Naive thymus-derived CD8-positive, alpha-beta T cell (primary cell): Measurements from ENCODE around the gene CLEC17A. TPM values are rescaled to one million over a fixed set of nuclear protein-coding genes. Genes with fewer than 3 reads are reported as not detected.
"Not testable (repeated sequence)": the region's sequence is repeated elsewhere in the genome, so short reads cannot be mapped to it uniquely, and the experiment has no call there.

Experiments used
- ATAC-seq, 2 donors: fragments of 150-1000 bp; cut with Tn5 transposase in 1 of 2; sonication (Bioruptor Pico), chemical (Tn5 transposase) in 1 of 2; 1 replicate in 1 of 2; 2 replicates in 1 of 2; pipeline ENCODE4 v1.10.0; 2021; ENCODE audit warnings: mild to moderate bottlenecking in 2 of 2, moderate library complexity in 2 of 2
- POLR2A ChIA-PET: fragments of 350-600 bp; sonication (Branson Sonifier 250); formaldehyde crosslinking; loops from one replicate; lab custom pipeline; 2021; ENCODE audit warnings: antibody characterized with exemption; lab: Charles Lee
- DNase-seq, 10 donors: peaks; one replicate each; pipeline versions ENCODE4 v3.0.0 to v3.0.0-alpha.2; 2020 to 2022
- H3K27ac Mint-ChIP-seq, 10 donors: one replicate each; pipeline ENCODE4 v1.8.0; 2020 to 2022; ENCODE audit warnings: mild to moderate bottlenecking in 10 of 10, mixed read lengths in 10 of 10, moderate library complexity in 4 of 10, inconsistent platforms in 1 of 10
- H3K27me3 Mint-ChIP-seq, 5 donors: one replicate each; pipeline ENCODE4 v1.8.0; 2021 to 2022; ENCODE audit warnings: mixed read lengths in 5 of 5
- H3K36me3 Mint-ChIP-seq, 3 donors: one replicate each; pipeline ENCODE4 v1.8.0; 2020 to 2022; ENCODE audit warnings: mixed read lengths in 3 of 3, mild to moderate bottlenecking in 2 of 3, inconsistent platforms in 1 of 3
- H3K4me1 Mint-ChIP-seq, 4 donors: one replicate each; pipeline ENCODE4 v1.8.0; 2021 to 2022; ENCODE audit warnings: mixed read lengths in 4 of 4
- H3K4me3 Mint-ChIP-seq, 10 donors: one replicate each; pipeline ENCODE4 v1.8.0; 2020 to 2022; ENCODE audit warnings: mild to moderate bottlenecking in 10 of 10, mixed read lengths in 10 of 10, moderate library complexity in 6 of 10, inconsistent platforms in 1 of 10
- H3K9me3 Mint-ChIP-seq, 9 donors: one replicate each; pipeline ENCODE4 v1.8.0; 2020 to 2022; ENCODE audit warnings: mixed read lengths in 9 of 9, mild to moderate bottlenecking in 3 of 9, inconsistent platforms in 1 of 9, moderate library complexity in 1 of 9
- polyA plus RNA-seq, 3 donors: library from polyadenylated mRNA; unstranded; fragments of 300-500 nt; fragmentation: Illumina TruSeq; gene quantifications; one replicate each; pipeline ENCODE4 v1.2.3, GENCODE V29; 2021
- total RNA-seq, 8 experiments: library from RNA in 2 of 8; stranded (reverse) in 2 of 8; gene quantifications; one replicate each; pipeline ENCODE4 v1.2.3 and lab custom pipeline; 2021 to 2026

Gene CLEC17A
- total and polyA plus RNA-seq, 5 experiments from 2014 or later = 4.0 to 4.3 TPM; not detected in 3

- Mint-ChIP-seq H3K36me3 (peaks cover 0 to 10% (median 0%) of the 10 kb centered on the region in 3 donors), H3K27me3 (peaks cover 5 to 23% (median 13%) of the 10 kb centered on the region in 5 donors), H3K9me3 (peaks cover 0 to 15% (median 6%) of the 10 kb centered on the region in 9 donors), H3K4me1 (peaks cover 0 to 22% (median 2%) of the 10 kb centered on the region in 4 donors), H3K27ac (no peak overlapping the region), H3K4me3 (no peak overlapping the region)
- DNase-seq = no peak
- no peak for ATAC-seq
- POLR2A ChIA-PET = no interaction called here
Observed at GRCh38 chr19:14595558-14595957, 12.7 kb downstream of the CLEC17A start.

GRCh38 chr19:14599548-14600147, 16.8 kb downstream of the CLEC17A start:
- ATAC-seq (no peak), DNase-seq (no peak)
- Mint-ChIP-seq H3K4me3 (no peak overlapping the region), H3K36me3 (peaks cover 0 to 10% (median 0%) of the 10 kb centered on the region in 3 donors), H3K27ac (no peak overlapping the region), H3K4me1 (peaks cover 3 to 19% (median 5%) of the 10 kb centered on the region in 4 donors), H3K27me3 (peaks cover 3 to 17% (median 6%) of the 10 kb centered on the region in 5 donors), H3K9me3 (peaks cover 0 to 17% (median 8%) of the 10 kb centered on the region in 9 donors)
- POLR2A ChIA-PET = no interaction called here

DNA sequence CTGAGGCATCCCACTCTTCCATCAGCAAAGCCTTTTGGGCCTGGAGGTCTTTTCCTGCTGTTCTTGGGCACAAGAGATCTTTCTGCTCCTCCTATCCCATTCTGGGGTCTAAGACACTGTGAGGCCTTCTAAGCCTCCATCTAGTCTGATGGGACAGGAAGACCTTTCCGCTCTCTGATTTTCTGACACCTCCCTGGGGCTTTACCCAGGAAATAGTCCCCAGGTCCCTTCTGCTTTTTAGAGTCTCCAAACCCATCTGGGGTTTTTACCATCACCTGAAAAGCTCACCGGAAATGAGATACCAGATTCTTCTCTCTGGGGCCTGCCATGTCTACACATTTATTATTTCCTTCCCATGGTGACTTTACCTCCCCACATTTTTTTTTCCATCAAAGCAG, 21.1 kb downstream of the CLEC17A start:
- DNase-seq (peak in 1 of 10 donors; percentile 3), ATAC-seq (peak; percentile 44 to 54)
- peaks cover 0 to 9% (median 0%) of the 10 kb centered on the region in 9 donors for H3K9me3 Mint-ChIP-seq
- no peaks in the 10 kb centered on the region for H3K36me3 Mint-ChIP-seq
- peaks cover 3 to 30% (median 4%) of the 10 kb centered on the region in 4 donors for H3K4me1 Mint-ChIP-seq
- H3K4me3 Mint-ChIP-seq = peak overlapping the region in 2 of 10 donors; percentile 14 to 64
- POLR2A ChIA-PET = no interaction called here
- H3K27me3 Mint-ChIP-seq = no peaks in the 10 kb centered on the region
- H3K27ac Mint-ChIP-seq = peak overlapping the region in 7 of 10 donors; percentile 10 to 87 (median 36)

- no peak for DNase-seq
- H3K36me3 Mint-ChIP-seq = no peaks in the 10 kb centered on the region
- H3K27ac Mint-ChIP-seq = no peak overlapping the region
- POLR2A ChIA-PET = interaction anchor here (0.6 kb wide), 1 partner anchor 347 kb away, joined by 3 read pairs; no protein-coding TSS in a partner anchor
- no peak overlapping the region for H3K4me3 Mint-ChIP-seq
- peaks cover 3 to 35% (median 4%) of the 10 kb centered on the region in 4 donors for H3K4me1 Mint-ChIP-seq
- ATAC-seq = no peak
- H3K27me3 Mint-ChIP-seq = peaks cover 0 to 2% (median 0%) of the 10 kb centered on the region in 5 donors
- H3K9me3 Mint-ChIP-seq = peaks cover 0 to 9% (median 0%) of the 10 kb centered on the region in 9 donors
Observed at GRCh38 chr19:14606627-14607026, 23.7 kb downstream of the CLEC17A start.

DNA sequence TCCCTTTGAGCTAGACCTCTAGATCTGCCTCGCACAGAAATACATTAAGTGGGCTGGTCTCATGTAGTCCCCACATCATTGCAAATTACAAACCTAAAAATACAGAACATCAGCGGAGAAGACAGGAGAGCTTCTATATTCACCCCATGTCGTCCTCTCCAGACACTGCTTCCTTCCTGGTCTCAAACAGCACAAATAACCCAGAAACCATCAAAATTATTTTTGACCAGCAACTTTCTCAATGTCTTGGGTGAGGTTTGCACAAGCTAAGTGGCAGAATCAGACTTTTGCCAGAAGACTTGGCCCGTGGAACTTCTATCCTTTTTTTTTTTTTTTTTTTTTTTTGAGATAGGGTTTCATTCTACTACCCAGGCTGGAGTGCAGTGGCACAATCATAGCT, 28.2 kb downstream of the CLEC17A start:
- H3K9me3 Mint-ChIP-seq = peaks cover 0 to under 1% (median 0%) of the 10 kb centered on the region in 9 donors

GRCh38 chr19:14612242-14612641, 29.4 kb downstream of the CLEC17A start:
- H3K9me3 Mint-ChIP-seq, H3K36me3 Mint-ChIP-seq, H3K27ac Mint-ChIP-seq, ATAC-seq, POLR2A ChIA-PET, DNase-seq, H3K4me3 Mint-ChIP-seq: not testable (repeated sequence)
- Mint-ChIP-seq H3K27me3 (peaks cover 0 to 11% (median 7%) of the 10 kb centered on the region in 5 donors), H3K4me1 (peaks cover 0 to 32% (median 3%) of the 10 kb centered on the region in 4 donors)

More for the DNA sequence above, 28.2 kb downstream of the CLEC17A start:
- peaks cover 0 to under 1% (median 0%) of the 10 kb centered on the region in 3 donors for H3K36me3 Mint-ChIP-seq
- POLR2A ChIA-PET = no interaction called here
- H3K4me1 Mint-ChIP-seq = peaks cover 0 to 33% (median 2%) of the 10 kb centered on the region in 4 donors
- no peak overlapping the region for H3K4me3 Mint-ChIP-seq
- H3K27me3 Mint-ChIP-seq = peaks cover 0 to 2% (median under 1%) of the 10 kb centered on the region in 5 donors
- no peak overlapping the region for H3K27ac Mint-ChIP-seq
- no peak for DNase-seq
- ATAC-seq = no peak

GRCh38 chr19:14612657-14613056, 29.8 kb downstream of the CLEC17A start:
- ATAC-seq (no peak), DNase-seq (no peak)
- Mint-ChIP-seq H3K4me3 (no peak overlapping the region), H3K27ac (no peak overlapping the region), H3K9me3 (peaks cover 0 to 6% (median 0%) of the 10 kb centered on the region in 9 donors), H3K36me3 (peaks cover 0 to 7% (median 2%) of the 10 kb centered on the region in 3 donors), H3K27me3 (peaks cover 0 to 11% (median 7%) of the 10 kb centered on the region in 5 donors), H3K4me1 (peaks cover 0 to 32% (median 3%) of the 10 kb centered on the region in 4 donors)
- POLR2A ChIA-PET = no interaction called here

DNA sequence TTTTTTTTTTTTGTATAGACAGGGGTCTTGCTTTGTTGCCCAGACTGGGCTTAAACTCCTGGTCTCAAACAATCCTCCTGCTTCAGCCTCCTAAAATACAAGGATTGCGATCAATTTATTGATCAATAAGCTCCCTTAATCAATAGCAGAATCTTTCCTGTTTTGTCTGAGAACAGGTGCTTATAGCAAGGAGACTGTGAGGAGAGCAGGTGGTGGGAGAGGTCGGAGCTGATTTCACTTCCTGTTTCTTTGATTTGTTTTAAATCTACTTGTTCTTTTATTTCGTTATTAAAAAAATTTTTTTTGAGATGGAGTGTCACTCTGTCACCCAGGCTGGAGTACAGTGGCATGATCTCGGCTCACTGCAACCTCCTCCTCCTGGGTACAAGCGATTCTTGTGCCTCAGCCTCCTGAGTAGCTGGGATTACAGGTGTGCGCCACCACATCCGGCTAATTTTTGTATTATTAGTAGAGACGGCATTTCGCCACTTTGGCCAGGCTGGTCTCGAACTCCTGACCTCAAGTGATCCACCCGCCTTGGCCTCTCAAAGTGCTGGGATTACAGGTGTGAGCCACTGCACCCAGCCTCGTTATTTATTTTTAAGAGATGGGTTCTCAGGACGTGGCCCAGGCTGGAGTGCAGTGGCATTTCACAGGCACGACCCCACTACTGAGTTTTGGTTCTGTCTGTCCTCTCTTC, 30.7 kb downstream of the CLEC17A start:
- Mint-ChIP-seq H3K27me3 (peaks cover 0 to 12% (median 7%) of the 10 kb centered on the region in 5 donors), H3K27ac (peak overlapping the region in 2 of 10 donors; percentile 6 to 71), H3K4me3 (peak overlapping the region in 1 of 10 donors; percentile 65), H3K4me1 (peaks cover 0 to 32% (median 3%) of the 10 kb centered on the region in 4 donors)
- H3K9me3 Mint-ChIP-seq, POLR2A ChIA-PET, ATAC-seq, DNase-seq, H3K36me3 Mint-ChIP-seq: not testable (repeated sequence)

GRCh38 chr19:14614099-14614412, 31.2 kb downstream of the CLEC17A start:
- peak in 1 of 10 donors; percentile 33 for DNase-seq
- peak overlapping the region in 2 of 10 donors; percentile 6 to 71 for H3K27ac Mint-ChIP-seq
- POLR2A ChIA-PET = no interaction called here
- peaks cover 0 to 9% (median 5%) of the 10 kb centered on the region in 9 donors for H3K9me3 Mint-ChIP-seq
- peaks cover 0 to 12% (median 11%) of the 10 kb centered on the region in 5 donors for H3K27me3 Mint-ChIP-seq
- H3K36me3 Mint-ChIP-seq = peaks cover 0 to 9% (median 5%) of the 10 kb centered on the region in 3 donors
- peaks cover 0 to 32% (median 3%) of the 10 kb centered on the region in 4 donors for H3K4me1 Mint-ChIP-seq
- peak in 1 of 2 donors; percentile 69 for ATAC-seq
- H3K4me3 Mint-ChIP-seq = peak overlapping the region in 1 of 10 donors; percentile 65

DNA sequence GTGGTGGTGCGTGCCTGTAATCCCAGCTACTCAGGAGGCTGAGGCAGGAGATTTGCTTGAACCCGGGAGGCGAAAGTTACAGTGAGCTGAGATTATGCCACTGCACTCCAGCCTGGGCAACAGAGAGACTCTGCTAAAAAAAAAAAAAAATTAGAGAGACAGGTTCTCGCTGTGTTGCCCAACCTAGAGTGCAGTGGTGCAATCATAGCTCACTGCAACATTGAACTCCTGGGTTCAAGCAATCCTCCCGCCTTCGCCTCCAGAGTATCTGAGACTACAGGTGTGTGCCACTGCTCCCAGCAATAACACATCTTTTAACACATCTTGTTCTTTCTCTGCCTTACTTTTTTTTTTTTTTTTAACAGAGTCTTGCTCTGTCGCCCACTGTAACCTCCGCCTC, 32.7 kb downstream of the CLEC17A start:
- POLR2A ChIA-PET = no interaction called here
- no peak for DNase-seq
- Mint-ChIP-seq H3K9me3 (peaks cover 0 to 20% (median 13%) of the 10 kb centered on the region in 9 donors), H3K4me1 (peaks cover 0 to 32% (median 3%) of the 10 kb centered on the region in 4 donors), H3K27me3 (peaks cover 0 to 12% (median 11%) of the 10 kb centered on the region in 5 donors), H3K27ac (no peak overlapping the region), H3K4me3 (no peak overlapping the region), H3K36me3 (peaks cover 0 to 19% (median 12%) of the 10 kb centered on the region in 3 donors)
- no peak for ATAC-seq

DNA sequence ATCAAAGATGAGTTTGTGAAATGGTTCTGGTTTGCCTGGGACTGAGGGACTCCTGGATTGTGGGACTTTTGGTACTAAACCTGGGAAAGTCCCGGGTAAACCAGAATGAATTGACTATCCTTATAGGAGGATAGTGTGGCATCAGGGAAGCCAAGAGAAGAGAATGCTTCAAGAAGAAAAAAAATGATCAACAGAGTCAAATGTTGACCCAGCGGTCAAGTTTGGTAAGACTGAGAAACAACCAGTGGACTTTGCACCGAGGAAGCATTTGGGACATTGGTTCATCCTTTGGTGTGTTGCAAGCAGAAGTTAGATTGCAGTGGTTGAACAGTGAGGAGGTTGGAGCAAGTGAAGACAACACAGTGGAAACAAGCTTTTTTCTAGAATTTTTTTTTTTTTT, 33.5 kb downstream of the CLEC17A start:
- no peak for ATAC-seq
- DNase-seq = no peak
- Mint-ChIP-seq H3K36me3 (peaks cover 0 to 19% (median 12%) of the 10 kb centered on the region in 3 donors), H3K27me3 (peaks cover 0 to 12% (median 9%) of the 10 kb centered on the region in 5 donors), H3K4me3 (no peak overlapping the region), H3K4me1 (peaks cover 0 to 28% (median 3%) of the 10 kb centered on the region in 4 donors), H3K27ac (peak overlapping the region in 1 of 10 donors; percentile 49), H3K9me3 (peaks cover 0 to 20% (median 13%) of the 10 kb centered on the region in 9 donors)
- POLR2A ChIA-PET = no interaction called here

- ATAC-seq (no peak), DNase-seq (no peak)
- H3K27me3 Mint-ChIP-seq = peaks cover 0 to 16% (median 11%) of the 10 kb centered on the region in 5 donors
- POLR2A ChIA-PET = no interaction called here
- peaks cover 0 to 19% (median 12%) of the 10 kb centered on the region in 3 donors for H3K36me3 Mint-ChIP-seq
- no peak overlapping the region for H3K4me3 Mint-ChIP-seq
- H3K27ac Mint-ChIP-seq = no peak overlapping the region
- peaks cover 0 to 7% (median under 1%) of the 10 kb centered on the region in 4 donors for H3K4me1 Mint-ChIP-seq
- H3K9me3 Mint-ChIP-seq = peaks cover 0 to 20% (median 13%) of the 10 kb centered on the region in 9 donors
Observed at GRCh38 chr19:14619404-14619803, 36.5 kb downstream of the CLEC17A start.
